HUES6 (cell line): ENCODE results near the gene CD52.

Experiments
- H3K27ac ChIP-seq: 2 replicates; pipeline ENCODE4 v1.7.0; 2013; ENCODE audit warnings: low read depth, mild to moderate bottlenecking, low read length, inconsistent platforms
- H3K27me3 ChIP-seq: 2 replicates; pipeline ENCODE4 v1.6.1; 2013; ENCODE audit warnings: low read length; ENCODE audit not compliant: control insufficient read depth, insufficient read depth
- H3K36me3 ChIP-seq: 2 replicates; pipeline ENCODE4 v1.6.1; 2013; ENCODE audit warnings: low read length; ENCODE audit not compliant: control insufficient read depth, insufficient read depth
- H3K4me1 ChIP-seq: 2 replicates; pipeline ENCODE4 v1.6.1; 2013; ENCODE audit warnings: low read length; ENCODE audit not compliant: control insufficient read depth, insufficient read depth
- H3K4me3 ChIP-seq: 2 replicates; pipeline ENCODE4 v1.5.1; 2013; ENCODE audit warnings: low read depth, low read length
- H3K9ac ChIP-seq: one replicate; pipeline ENCODE4 v1.6.1; 2013; ENCODE audit warnings: mild to moderate bottlenecking, low read length
- H3K9me3 ChIP-seq: 2 replicates; pipeline ENCODE4 v1.6.1; 2013; ENCODE audit warnings: low read depth, low read length; ENCODE audit not compliant: control insufficient read depth, insufficient read depth

CD52 gene

DNA sequence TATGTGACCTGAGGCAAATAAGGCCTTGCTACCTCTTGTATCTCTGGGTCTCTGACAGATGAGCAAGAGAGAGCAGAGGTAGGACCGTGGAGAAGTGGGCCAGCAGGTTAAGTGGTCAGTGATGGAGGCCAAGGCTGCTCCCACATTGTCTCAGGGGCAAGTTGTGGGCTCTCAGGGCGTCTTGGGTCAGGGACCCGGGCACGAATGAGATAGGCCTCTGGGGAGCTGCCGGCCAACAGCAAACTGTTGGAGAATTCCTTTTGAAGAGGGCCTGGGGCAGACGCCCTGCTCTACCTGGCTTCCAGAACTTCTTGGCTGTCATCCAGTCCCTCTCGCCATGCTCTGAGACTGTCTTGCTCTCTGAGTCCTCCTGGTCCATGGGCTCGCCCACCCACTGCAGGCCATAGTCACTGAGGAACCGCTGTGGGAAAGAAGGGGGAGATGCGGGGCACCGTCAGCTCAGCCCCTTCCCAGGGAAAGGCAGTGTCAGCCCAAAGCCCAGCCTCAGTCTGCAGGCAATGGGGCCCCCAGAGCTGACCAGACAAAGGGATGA is 23.8 kb upstream of the CD52 start:
- Histone ChIP-seq H3K4me1 (peaks cover 26% of the 10 kb centered on the region), H3K27ac (no peak overlapping the region), H3K4me3 (no peak overlapping the region), H3K27me3 (no peaks in the 10 kb centered on the region), H3K9me3 (no peaks in the 10 kb centered on the region), H3K36me3 (peaks cover 6% of the 10 kb centered on the region; the same call in 1 of the 2 replicates), H3K9ac (no peak overlapping the region)

DNA sequence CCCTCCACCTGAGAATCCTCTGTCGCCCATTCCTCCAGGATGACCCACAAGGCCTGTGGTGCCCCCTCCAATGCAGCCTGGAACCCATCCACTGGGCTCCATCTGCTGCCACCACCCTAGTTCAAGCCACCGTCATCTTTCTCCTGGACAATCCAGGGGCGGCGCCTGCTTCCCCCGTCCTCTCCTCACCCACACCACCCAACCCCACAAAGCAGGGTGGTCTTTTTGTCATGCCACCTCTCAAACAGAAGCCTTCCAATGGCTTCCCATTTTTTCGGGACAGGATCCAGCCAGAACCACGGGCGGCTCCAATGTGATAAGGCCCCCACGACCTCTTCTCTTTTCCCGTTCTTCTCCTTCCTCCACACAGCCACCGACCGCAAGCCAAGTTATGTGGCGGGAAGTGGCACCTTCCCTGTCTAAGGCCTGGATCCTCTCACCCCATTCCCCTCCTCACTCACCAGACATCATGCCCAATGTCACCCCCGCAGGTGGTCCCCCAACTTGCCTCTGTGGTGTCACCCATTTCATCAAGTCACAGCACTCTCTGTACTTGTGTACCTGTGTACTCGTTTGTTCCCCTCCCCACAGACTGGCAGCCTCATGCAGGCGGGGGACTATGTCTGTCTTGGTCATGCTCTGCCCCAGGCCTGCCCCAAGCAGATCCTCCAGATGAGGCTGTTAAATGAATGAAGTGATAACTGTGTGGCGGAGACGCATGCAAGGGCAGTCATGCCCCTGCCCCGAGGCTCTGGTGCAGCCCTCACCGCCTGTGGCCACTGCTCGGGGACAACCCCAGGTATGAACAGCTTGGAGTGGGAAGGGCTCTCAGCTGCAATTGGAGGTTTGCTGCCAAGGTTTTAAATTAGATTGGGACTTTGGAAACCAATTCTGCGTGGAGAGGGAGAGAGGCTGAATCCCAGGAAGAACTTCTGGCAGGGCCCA is 22.3 kb upstream of the CD52 start:
- Histone ChIP-seq H3K4me1 (peaks cover 12% of the 10 kb centered on the region), H3K9ac (no peak overlapping the region), H3K27ac (no peak overlapping the region), H3K4me3 (no peak overlapping the region), H3K27me3 (no peaks in the 10 kb centered on the region), H3K36me3 (peaks cover 6% of the 10 kb centered on the region; the same call in 1 of the 2 replicates), H3K9me3 (no peaks in the 10 kb centered on the region)

DNA sequence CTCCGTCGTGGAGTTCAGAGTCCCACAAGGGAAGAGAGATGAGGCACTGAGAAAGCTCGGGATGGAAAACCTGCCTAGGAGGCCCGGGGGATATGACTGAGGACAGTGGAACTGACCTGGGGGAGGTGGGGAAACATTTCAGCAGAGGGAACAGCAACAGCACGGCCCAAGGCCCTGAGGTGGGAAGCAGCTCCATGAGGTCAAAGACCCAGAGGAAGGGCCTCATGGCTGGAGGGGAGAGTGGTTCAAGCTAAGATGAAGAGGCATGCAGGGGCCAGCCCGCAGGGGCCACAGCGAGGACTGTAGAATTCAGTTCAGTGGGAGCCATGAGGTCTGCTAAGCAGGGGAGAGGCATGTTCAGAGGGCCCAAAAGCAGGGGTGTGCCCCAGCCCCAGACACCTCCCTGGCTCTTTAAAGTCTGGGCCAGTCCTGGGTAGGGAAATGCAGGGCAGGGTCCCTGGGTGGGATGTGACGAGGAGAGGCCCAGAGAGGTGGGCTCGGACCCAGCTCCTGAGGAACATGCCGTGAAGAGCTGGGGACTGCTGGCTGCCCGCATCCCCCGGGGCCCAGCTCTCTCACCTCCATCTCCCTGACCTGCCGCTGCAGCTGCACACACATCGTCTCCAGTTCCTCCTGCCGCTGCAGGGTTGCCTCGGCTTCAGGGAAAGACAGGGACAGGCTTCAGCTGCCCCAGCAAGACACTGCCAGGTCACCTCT is 21.3 kb upstream of the CD52 start:
- Histone ChIP-seq H3K27me3 (no peaks in the 10 kb centered on the region), H3K27ac (no peak overlapping the region), H3K9me3 (no peaks in the 10 kb centered on the region), H3K9ac (no peak overlapping the region), H3K4me3 (no peak overlapping the region), H3K4me1 (peaks cover 1% of the 10 kb centered on the region; the same call in 1 of the 2 replicates), H3K36me3 (peaks cover 6% of the 10 kb centered on the region; the same call in 1 of the 2 replicates)

DNA sequence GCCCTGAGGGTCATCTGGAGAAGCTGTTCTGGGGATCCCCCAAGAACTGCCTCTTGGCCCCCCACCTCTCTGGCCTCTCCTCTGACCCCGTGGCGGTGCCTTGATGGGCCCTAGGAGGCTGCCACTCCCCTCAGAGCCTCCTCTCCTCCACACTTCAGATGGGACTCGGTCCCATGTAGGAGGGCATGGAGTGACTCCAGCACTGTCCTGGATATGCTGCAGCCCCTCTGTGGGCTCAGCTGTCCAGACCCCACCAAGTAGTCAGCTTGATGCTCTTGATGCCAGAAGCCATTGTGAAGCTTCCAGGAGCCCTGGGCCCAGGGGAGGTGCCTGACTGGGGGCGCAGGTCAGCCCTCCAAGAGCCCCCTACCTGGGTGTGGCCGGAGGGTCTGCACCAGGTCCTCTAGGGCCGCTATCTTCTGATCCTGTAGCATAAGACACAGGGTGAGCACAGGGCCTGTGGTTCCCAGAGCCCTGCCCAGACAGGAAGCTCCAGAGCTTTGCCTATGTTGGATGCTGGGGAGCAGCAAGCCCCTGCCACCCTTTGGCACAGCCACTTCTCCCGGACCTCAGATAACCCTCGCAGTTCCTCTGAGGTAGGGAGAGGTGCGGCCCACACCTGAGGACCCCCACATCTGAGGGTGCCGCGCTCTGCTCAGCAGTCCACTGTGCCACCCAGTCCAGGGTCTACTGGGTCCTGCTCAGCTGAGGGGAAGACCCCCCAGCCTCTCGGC is 20.5 kb upstream of the CD52 start:
- H3K4me1 ChIP-seq: no peaks in the 10 kb centered on the region
- no peak overlapping the region for H3K9ac ChIP-seq
- H3K4me3 ChIP-seq: no peak overlapping the region
- no peak overlapping the region for H3K27ac ChIP-seq
- H3K9me3 ChIP-seq: no peaks in the 10 kb centered on the region
- H3K27me3 ChIP-seq: no peaks in the 10 kb centered on the region
- peaks cover 6% of the 10 kb centered on the region; the same call in 1 of the 2 replicates for H3K36me3 ChIP-seq

DNA sequence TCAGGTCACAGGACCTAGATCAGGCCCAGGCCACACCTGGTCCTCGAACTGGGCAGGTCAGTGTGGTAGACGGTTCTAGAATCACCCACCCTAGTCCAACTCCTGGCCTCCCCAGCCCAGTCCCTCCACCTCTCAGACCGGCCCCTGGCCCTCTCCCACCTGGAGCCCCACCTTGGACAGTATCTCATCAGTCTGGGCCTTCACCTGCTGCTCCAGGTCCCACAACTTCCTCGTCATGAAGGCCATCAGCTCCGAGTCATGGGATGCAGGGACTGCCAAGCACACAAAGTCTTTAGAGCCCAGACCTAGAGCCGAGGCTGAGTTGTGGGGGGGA is 20.0 kb upstream of the CD52 start:
- H3K27ac ChIP-seq: no peak overlapping the region
- no peaks in the 10 kb centered on the region for H3K9me3 ChIP-seq
- H3K27me3 ChIP-seq: no peaks in the 10 kb centered on the region
- H3K4me1 ChIP-seq: no peaks in the 10 kb centered on the region
- no peak overlapping the region for H3K9ac ChIP-seq
- H3K36me3 ChIP-seq: peaks cover 6% of the 10 kb centered on the region; the same call in 1 of the 2 replicates
- no peak overlapping the region for H3K4me3 ChIP-seq

DNA sequence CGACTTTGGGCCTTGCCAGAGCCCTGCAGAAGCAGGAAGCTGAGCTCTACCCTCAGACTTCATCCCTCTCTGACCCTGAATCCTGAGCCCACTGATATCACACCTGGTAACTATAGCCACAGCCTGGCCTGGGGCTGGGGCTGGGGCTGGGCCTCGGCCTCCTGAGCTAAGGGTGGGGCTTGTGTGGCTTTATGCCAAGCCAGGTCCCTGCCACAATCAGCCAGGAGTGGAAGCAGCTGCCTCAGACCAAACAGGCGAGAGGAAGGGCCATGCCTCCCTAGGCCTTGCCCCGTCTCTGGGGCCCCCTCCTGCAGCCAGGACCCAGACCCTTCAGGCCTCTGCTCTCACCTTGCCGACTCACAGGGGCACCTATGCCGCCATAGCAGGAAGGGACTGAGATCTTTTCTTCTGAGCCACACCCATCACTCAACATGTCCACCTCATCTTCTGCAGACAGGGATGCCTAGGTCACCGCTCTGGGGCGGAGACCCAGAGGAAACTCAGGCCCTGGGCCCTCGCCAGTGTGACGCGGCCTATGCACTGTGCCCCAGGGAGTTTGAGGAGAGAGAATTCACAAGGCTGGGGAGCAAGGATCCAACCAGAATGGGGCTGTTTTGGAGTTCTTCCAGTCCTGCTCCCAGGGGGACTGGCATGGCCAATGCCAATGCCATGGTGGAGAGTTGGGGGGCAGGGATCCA is 17.0 kb upstream of the CD52 start:
- peaks cover 4% of the 10 kb centered on the region; the same call in 1 of the 2 replicates for H3K36me3 ChIP-seq
- no peaks in the 10 kb centered on the region for H3K9me3 ChIP-seq
- H3K27ac ChIP-seq: no peak overlapping the region
- H3K4me3 ChIP-seq: no peak overlapping the region
- H3K9ac ChIP-seq: no peak overlapping the region
- H3K27me3 ChIP-seq: no peaks in the 10 kb centered on the region
- H3K4me1 ChIP-seq: peaks cover 2% of the 10 kb centered on the region; the same call in 1 of the 2 replicates

DNA sequence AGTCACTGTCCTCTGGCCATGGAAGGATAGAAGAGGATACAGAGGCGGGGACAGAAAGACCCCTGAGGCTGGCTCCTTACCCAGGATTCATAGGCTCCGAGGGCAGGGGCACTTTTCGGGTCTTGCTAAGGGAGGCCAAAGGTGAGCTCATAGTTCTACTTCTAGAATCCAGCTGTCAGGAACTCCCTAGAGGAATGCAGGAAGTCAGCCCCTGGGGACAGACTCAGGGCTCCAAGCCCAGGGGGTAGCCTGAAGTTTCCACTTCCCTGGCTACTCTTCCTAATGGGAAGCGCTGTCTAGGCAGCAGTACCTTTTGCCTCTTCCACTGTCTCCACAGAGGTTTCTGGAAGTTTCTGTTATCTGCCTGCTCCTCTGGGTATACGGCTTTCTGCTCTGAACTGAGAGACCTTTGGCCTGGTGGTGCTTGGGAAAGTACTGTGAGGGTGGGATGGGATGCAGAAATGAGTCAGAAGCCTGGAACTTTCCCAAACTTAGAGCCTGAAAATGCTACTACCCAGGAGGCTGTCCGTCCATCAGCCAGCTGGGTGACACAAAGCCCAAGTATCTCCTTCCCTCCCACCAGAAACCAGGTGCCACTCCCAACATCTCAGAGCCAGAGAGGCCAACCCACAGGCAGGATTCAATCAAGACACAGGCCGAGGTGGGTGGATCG is 14.9 kb upstream of the CD52 start:
- Histone ChIP-seq H3K9me3 (no peaks in the 10 kb centered on the region), H3K36me3 (no peaks in the 10 kb centered on the region), H3K9ac (peak overlapping the region; percentile 5), H3K4me3 (no peak overlapping the region), H3K4me1 (peaks cover 11% of the 10 kb centered on the region; the same call in 1 of the 2 replicates), H3K27me3 (no peaks in the 10 kb centered on the region), H3K27ac (no peak overlapping the region)

DNA sequence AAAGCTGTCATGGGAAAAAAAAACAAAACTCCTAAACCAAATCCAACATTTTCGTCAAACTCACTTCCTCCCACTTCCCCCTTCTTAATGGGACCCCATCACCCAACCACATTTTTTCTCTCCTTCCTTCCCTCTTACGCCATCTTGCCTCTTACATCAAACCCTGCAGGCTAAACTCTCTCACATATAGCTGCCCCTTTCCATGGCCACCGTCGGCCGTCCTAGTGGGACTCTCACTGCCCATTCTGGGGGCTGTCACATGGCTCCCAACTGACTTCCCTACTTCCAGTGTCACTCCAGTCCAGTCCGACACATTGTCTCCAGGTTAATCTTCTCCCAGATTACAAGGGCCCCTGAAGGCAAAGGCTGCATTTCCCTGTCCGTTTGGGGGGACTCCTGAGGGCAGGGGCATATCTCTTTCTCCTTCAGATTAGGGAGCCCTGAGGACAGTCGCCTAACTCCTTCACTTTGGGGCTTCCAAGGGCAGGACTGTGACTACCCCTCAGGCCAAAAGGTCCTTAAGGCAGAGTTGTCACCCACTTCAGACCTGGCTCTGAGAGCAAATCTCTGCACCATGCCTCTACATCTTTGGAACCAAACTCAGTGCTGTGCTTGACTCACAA is 12.0 kb upstream of the CD52 start:
- Histone ChIP-seq H3K4me1 (peaks cover 11% of the 10 kb centered on the region; the same call in 1 of the 2 replicates), H3K4me3 (peak overlapping the region; percentile 94), H3K27ac (no peak overlapping the region), H3K27me3 (no peaks in the 10 kb centered on the region), H3K9me3 (no peaks in the 10 kb centered on the region), H3K9ac (peak overlapping the region; percentile 88), H3K36me3 (no peaks in the 10 kb centered on the region)

DNA sequence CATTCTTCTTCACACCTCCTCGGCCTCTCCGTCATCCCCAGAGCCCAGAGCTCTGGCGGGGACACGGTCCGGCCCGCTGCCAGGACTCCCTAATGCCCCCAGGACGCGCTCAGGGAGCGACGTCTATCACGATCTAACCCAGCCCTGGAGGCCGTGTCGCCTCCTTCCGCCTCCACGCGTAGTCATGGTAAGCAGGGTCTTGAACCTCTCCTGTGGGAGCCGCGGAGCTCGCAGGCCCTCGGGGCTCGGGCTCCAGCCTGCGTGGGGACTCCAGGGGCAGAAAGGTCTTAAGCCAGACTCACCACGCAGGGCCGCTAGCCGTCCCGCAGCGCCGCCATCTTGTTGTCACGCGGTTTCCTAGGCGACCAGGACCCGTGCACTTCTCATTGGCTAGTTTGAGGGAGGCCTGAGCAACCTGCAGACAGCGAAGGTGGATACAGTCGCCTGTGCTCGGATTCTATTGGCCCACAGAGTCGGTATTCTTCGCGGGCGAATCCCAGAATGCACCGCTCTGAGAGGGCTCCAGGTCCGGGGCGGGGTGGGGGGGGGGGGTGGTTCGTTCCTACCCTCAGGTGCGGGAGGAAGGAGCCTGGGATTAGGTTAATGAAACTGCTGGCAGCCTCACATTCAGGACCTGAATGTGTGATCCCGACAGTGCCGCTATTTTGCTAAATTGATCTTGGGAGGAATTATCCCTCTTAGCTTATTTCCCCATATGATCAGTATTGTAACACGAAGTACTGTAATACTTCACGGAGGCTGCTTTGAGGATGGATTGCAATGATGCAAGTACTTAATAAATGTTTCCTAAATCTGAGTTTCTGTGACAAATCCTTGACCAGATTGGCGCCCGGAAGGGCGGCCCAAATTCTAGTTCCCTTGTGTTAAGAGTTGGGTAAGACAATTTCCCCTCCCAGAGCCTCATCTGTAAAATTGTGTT is 11.2 kb upstream of the CD52 start, which contains the start of gene UBXN11:
TSS of gene UBXN11 (minus strand) at position 347 of the 940 bp plus-strand sequence. CDS start 3,753 bp downstream, outside the sequence.
- H3K27me3 ChIP-seq: no peaks in the 10 kb centered on the region
- H3K4me1 ChIP-seq: peaks cover 11% of the 10 kb centered on the region; the same call in 1 of the 2 replicates
- no peaks in the 10 kb centered on the region for H3K9me3 ChIP-seq
- no peak within 1 kb of the TSS for H3K27ac ChIP-seq
- no peaks in the 10 kb centered on the region for H3K36me3 ChIP-seq
- H3K4me3 ChIP-seq: peak within 1 kb of the TSS; percentile 94
- H3K9ac ChIP-seq: peak within 1 kb of the TSS; percentile 88
